Stimulated activated CD4-positive, alpha-beta T cell treated with anti-CD3 and anti-CD28 coated beads, Interleukin-4, amount 100 ng/mL, for 48 hours (primary cell): ENCODE measurements around the gene OR2G3.

ENCODE experiments used
- DNase-seq, 2 donors: peaks; one replicate each; pipeline ENCODE4 v3.0.0-alpha.2; 2020; ENCODE audit warnings: low read depth in 2 of 2

The OR2G3 gene

GRCh38 chr1:247605286-247605685 lies at the start of gene OR2G3:
Gene OR2G3, plus strand, starts transcription at chr1:247605586. Its CDS starts 0 bp downstream, at chr1:247605586.
- no peak for DNase-seq

GRCh38 chr1:247557926-247558674 lies 47.3 kb upstream of the OR2G3 start:
- no peak for DNase-seq

GRCh38 chr1:247561711-247562110 lies 43.7 kb upstream of the OR2G3 start:
- DNase-seq, result no peak

GRCh38 chr1:247562198-247562597 lies 43.2 kb upstream of the OR2G3 start:
- no peak for DNase-seq

GRCh38 chr1:247574236-247574635 lies 31.1 kb upstream of the OR2G3 start:
- DNase-seq, result no peak

- DNase-seq, result no peak
Measured at GRCh38 chr1:247574664-247575063, 30.7 kb upstream of the OR2G3 start.

- DNase-seq, result no peak
Measured at GRCh38 chr1:247576514-247576913, 28.9 kb upstream of the OR2G3 start.

GRCh38 chr1:247578946-247579460 lies 26.4 kb upstream of the OR2G3 start:
- DNase-seq, result no peak

GRCh38 chr1:247588060-247588459 lies 17.3 kb upstream of the OR2G3 start, which contains the start of gene OR2G2:
Gene OR2G2, plus strand, starts transcription at chr1:247588360. Its CDS starts 0 bp downstream, at chr1:247588360.
- DNase-seq, result no peak

- no peak for DNase-seq
Measured at GRCh38 chr1:247613405-247613804, 8.0 kb downstream of the OR2G3 start.

GRCh38 chr1:247614625-247615024 lies 9.2 kb downstream of the OR2G3 start:
- no peak for DNase-seq

GRCh38 chr1:247627951-247628350 lies 22.6 kb downstream of the OR2G3 start:
- DNase-seq, result no peak

GRCh38 chr1:247638011-247638410 lies 32.6 kb downstream of the OR2G3 start:
- DNase-seq, result no peak

GRCh38 chr1:247638781-247639180 lies 33.4 kb downstream of the OR2G3 start:
- no peak for DNase-seq

GRCh38 chr1:247639381-247639981 lies 34.1 kb downstream of the OR2G3 start:
- peak in 1 of 2 donors; percentile 40 for DNase-seq

GRCh38 chr1:247642742-247643141 lies 37.4 kb downstream of the OR2G3 start:
- DNase-seq, result no peak

- no peak for DNase-seq
Measured at GRCh38 chr1:247646867-247647266, 41.5 kb downstream of the OR2G3 start.

- DNase-seq, result no peak
Measured at GRCh38 chr1:247647864-247648263, 42.5 kb downstream of the OR2G3 start.

GRCh38 chr1:247653040-247653439 lies 47.7 kb downstream of the OR2G3 start:
- DNase-seq, result no peak
